Calu3 (cell line): ENCODE measurements around the gene TLE2. TPM values are rescaled to one million over a fixed set of nuclear protein-coding genes. Genes with fewer than 3 reads are reported as not detected.

Source experiments
- BruUV-seq: library from RNA; stranded (reverse); fragments of 400-500 nt; replicated peaks from 2 replicates; lab custom pipeline; 2021; lab: Mats Ljungman, UMichigan
- CTCF ChIA-PET: fragments of 300-600 bp; sonication (Branson Sonifier 250); formaldehyde crosslinking; loops from one replicate; lab custom pipeline; 2022; ENCODE audit warnings: antibody characterized with exemption; lab: Charles Lee
- DNase-seq: peaks from one replicate; pipeline ENCODE4 v3.0.0; 2022
- H3K27ac Mint-ChIP-seq: one replicate; pipeline ENCODE4 v1.8.0; 2022; ENCODE audit warnings: mixed read lengths; ENCODE audit not compliant: unreplicated experiment
- H3K27me3 Mint-ChIP-seq: one replicate; pipeline ENCODE4 v1.8.0; 2022; ENCODE audit warnings: mixed read lengths; ENCODE audit not compliant: unreplicated experiment
- H3K36me3 Mint-ChIP-seq: one replicate; pipeline ENCODE4 v1.8.0; 2022; ENCODE audit warnings: mild to moderate bottlenecking, moderate library complexity, mixed read lengths; ENCODE audit not compliant: insufficient read depth, unreplicated experiment
- H3K4me1 Mint-ChIP-seq: one replicate; pipeline ENCODE4 v1.8.0; 2022; ENCODE audit warnings: mild to moderate bottlenecking, low read depth, mixed read lengths; ENCODE audit not compliant: unreplicated experiment
- H3K4me3 Mint-ChIP-seq: one replicate; pipeline ENCODE4 v1.8.0; 2022; ENCODE audit warnings: mild to moderate bottlenecking, low read depth, moderate library complexity, mixed read lengths; ENCODE audit not compliant: unreplicated experiment
- H3K9me3 Mint-ChIP-seq: one replicate; pipeline ENCODE4 v1.8.0; 2022; ENCODE audit warnings: low read depth, mixed read lengths; ENCODE audit not compliant: unreplicated experiment
- intact Hi-C: fragments of 100-400 bp; cut with micrococcal nuclease; formaldehyde crosslinking; loops from one replicate; pipeline ENCODE4 v1.10.0; 2022; ENCODE audit not compliant: unreplicated experiment
- total RNA-seq: library from RNA; stranded (reverse); gene quantifications from 2 replicates; pipeline ENCODE4 v1.2.3, GENCODE V29; 2022
- TF ChIP-seq, protein P1 (sequence below): fragments of 200-600 bp; IDR thresholded peaks from one replicate; pipeline ENCODE4 v1.8.0; 2022; ENCODE audit warnings: antibody characterized with exemption; ENCODE audit not compliant: unreplicated experiment

TLE2 gene
- total RNA-seq, 1 experiment from 2014 or later: 8.5 TPM

GRCh38 chr19:3045191-3045590 lies 16.1 kb upstream of the TLE2 start:
- no TSS peak for BruUV-seq
- TF ChIP-seq, protein P1, sequence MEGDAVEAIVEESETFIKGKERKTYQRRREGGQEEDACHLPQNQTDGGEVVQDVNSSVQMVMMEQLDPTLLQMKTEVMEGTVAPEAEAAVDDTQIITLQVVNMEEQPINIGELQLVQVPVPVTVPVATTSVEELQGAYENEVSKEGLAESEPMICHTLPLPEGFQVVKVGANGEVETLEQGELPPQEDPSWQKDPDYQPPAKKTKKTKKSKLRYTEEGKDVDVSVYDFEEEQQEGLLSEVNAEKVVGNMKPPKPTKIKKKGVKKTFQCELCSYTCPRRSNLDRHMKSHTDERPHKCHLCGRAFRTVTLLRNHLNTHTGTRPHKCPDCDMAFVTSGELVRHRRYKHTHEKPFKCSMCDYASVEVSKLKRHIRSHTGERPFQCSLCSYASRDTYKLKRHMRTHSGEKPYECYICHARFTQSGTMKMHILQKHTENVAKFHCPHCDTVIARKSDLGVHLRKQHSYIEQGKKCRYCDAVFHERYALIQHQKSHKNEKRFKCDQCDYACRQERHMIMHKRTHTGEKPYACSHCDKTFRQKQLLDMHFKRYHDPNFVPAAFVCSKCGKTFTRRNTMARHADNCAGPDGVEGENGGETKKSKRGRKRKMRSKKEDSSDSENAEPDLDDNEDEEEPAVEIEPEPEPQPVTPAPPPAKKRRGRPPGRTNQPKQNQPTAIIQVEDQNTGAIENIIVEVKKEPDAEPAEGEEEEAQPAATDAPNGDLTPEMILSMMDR: no peak
- Mint-ChIP-seq H3K36me3 (peaks cover 5% of the 10 kb centered on the region), H3K4me3 (no peak overlapping the region), H3K27ac (no peak overlapping the region), H3K27me3 (peaks cover 11% of the 10 kb centered on the region), H3K4me1 (no peaks in the 10 kb centered on the region), H3K9me3 (no peaks in the 10 kb centered on the region)
- intact Hi-C loops: no loop called here
- CTCF ChIA-PET: no interaction called here
- no peak for DNase-seq

DNA sequence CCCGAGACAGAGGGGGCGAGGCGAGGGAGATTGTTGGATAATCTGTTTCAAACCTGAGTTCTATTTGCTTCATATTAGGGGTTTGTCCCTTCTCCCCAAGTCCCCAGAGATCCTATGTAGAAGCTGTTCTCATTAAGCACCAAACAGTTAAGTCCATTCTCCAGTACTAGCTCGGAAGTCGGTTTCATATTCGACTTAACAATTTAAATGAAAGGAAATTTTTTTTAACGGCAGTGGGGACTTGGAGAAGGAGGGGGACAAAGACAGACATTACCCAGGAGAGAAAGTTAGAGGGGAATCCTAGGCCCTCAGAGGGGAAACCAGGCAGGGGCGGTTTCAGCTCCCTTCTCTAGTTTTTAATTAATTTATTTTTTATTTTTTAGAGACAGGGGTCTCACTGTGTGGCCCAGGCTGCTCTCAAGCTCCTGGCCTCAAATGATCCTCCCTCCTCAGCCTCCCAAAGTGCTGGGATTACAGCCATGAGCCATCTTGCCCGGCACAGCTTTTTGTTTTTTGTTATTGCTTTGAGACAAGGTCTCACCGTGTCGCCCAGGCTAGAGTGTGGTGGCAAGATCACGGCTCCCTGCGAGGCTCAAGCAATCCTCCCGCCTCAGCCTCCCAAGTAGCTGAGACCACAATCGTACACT lies 13.7 kb upstream of the TLE2 start:
- Mint-ChIP-seq H3K4me1 (no peaks in the 10 kb centered on the region), H3K4me3 (no peak overlapping the region), H3K27me3 (peaks cover 7% of the 10 kb centered on the region), H3K36me3 (peaks cover 9% of the 10 kb centered on the region), H3K9me3 (no peaks in the 10 kb centered on the region), H3K27ac (no peak overlapping the region)
- DNase-seq: no peak
- BruUV-seq: no TSS peak
- TF ChIP-seq, protein P1: no peak
- CTCF ChIA-PET: interaction anchor here (0.8 kb wide), 1 partner anchor 11 kb away, joined by 4 read pairs; no protein-coding TSS in a partner anchor
- intact Hi-C loops: no loop called here

- Mint-ChIP-seq H3K4me3 (no peak overlapping the region), H3K4me1 (no peaks in the 10 kb centered on the region), H3K36me3 (peaks cover 6% of the 10 kb centered on the region), H3K9me3 (no peaks in the 10 kb centered on the region), H3K27ac (no peak overlapping the region), H3K27me3 (no peaks in the 10 kb centered on the region)
- CTCF ChIA-PET: no interaction called here
- intact Hi-C loops: no loop called here
- no peak for DNase-seq
- BruUV-seq: no TSS peak
- TF ChIP-seq, protein P1: no peak
Observed at GRCh38 chr19:3041761-3042620, 12.9 kb upstream of the TLE2 start.

GRCh38 chr19:3041327-3041726 lies 12.2 kb upstream of the TLE2 start:
- Mint-ChIP-seq H3K27ac (no peak overlapping the region), H3K36me3 (peaks cover 13% of the 10 kb centered on the region), H3K9me3 (no peaks in the 10 kb centered on the region), H3K27me3 (no peaks in the 10 kb centered on the region), H3K4me1 (no peaks in the 10 kb centered on the region), H3K4me3 (no peak overlapping the region)
- no TSS peak for BruUV-seq
- no peak for DNase-seq
- TF ChIP-seq, protein P1: no peak
- CTCF ChIA-PET: interaction anchor here (0.6 kb wide), 1 partner anchor 94 kb away, joined by 3 read pairs; no protein-coding TSS in a partner anchor
- intact Hi-C loops: no loop called here
